GM18951 (cell line): ENCODE measurements around the gene SPPL3.

ENCODE experiments used
- POLR2A ChIP-seq: IDR thresholded peaks from 4 replicates; pipeline ENCODE4 v1.6.1; 2011; ENCODE audit warnings: mild to moderate bottlenecking; ENCODE audit not compliant: insufficient read length, insufficient read depth; ENCODE audit errors: extremely low read depth
- in situ Hi-C: fragments of 300-500 bp; cut with MboI; formaldehyde crosslinking; loops from one replicate; pipeline ENCODE4 v1.12.0; 2022; ENCODE audit warnings: low sequenced_read_pairs, mixed read lengths, inconsistent platforms; ENCODE audit not compliant: unreplicated experiment

SPPL3 gene

DNA sequence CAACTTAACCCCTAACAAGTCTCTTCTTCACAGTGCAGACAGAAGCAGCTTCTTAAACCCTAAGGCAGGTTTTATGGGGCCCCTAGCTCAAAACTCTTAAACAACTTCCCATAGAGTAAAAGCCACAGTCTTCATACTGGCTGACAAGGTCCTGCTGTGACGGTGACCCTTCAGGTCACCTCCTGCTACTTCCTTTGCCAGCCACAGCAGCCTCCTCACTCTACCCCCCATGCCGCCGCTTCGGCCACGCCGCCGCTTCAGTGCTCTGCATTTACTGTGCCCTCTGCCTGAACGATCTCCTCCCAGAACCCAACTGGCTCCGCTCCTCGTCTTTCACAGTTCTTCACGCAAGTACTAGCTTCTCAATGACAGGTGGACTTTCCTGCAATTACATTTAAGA is 133.1 kb downstream of the SPPL3 start:
- no peak for TF ChIP-seq POLR2A
- in situ Hi-C loops: no loop called here

DNA sequence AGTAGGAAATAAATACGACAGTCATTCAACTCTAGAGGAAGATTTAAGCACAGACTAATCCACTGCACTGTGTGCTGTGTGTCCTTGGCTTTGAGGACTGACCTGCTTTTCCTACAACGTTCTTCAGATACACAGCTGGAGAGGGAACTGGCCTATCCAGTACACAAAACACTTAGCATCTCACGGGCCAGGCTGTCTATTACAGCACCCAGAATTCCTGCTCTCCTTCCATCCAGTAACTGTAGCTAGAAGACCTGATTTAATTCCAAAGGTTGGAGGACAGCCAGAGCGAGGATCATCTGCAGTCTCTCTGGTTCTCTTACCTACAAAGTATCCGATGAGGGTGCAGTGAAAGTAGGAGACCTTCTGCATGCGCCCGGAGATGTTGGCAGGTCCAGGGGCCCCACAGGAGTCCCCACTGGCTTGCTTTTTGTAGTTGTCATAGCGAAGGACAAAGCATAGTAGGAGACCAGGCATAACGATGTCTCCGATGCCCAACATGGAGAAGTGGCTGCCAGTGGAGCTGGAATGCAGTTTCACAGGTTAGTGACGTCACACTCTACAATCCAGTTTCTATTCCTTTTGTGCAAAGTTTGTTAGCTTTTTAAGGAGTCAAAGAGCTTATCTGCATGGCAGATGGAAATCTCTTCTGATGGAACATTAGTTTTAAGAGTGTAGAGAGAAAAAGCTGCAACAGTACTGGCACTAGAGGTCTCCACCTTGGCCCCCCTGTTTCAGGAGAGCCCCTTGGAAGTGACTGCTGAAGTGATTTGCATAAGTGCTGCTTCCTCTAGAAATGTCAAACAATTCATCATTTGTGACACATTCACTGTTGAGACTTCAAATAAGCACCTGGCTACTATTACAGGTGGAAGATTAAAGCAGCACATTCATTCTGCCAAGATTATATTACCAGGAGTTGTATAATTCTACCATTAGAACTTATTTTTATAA is 136.8 kb downstream of the SPPL3 start:
- no peak for TF ChIP-seq POLR2A
- in situ Hi-C loops: no loop called here

DNA sequence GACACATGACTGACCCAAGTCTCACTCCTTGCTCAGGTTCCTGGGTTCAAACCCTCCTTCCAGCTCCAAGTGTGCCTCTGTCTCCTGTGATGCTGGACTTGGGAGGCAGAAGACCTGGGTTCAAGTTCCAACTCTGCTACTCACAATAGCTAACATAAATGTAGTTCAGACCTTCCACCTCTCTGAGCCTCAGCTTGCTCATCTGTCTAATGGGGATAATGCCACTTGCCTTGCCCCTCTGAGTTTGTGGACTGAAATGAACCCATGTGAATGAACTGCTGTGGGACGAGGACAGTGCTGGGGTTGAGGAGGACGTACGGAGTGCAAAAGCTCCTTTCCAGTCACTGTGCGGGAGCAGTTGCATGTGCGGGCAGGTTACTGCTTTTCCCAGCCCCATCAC is 137.6 kb downstream of the SPPL3 start:
- in situ Hi-C loops: no loop called here
- no peak for TF ChIP-seq POLR2A

DNA sequence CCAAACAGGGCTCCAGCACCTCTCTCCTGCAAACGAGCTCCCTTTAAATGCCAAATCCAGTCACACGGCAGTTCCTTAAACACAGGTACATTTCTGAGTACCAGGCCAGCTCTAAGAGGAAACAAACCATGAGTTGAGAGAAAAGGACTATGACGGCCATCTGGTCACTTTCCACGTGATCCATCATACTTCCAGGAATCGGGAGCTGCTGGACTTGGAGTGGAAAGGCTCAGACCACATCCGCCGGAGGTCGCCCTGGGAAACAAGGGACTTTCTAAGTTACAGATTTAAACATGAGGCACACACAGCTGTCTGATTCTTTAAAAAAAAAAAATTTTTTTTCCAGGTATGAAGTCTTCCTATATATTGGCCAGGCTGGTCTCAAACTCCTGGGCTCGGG is 139.3 kb downstream of the SPPL3 start:
- in situ Hi-C loops: no loop called here
- no peak for TF ChIP-seq POLR2A

DNA sequence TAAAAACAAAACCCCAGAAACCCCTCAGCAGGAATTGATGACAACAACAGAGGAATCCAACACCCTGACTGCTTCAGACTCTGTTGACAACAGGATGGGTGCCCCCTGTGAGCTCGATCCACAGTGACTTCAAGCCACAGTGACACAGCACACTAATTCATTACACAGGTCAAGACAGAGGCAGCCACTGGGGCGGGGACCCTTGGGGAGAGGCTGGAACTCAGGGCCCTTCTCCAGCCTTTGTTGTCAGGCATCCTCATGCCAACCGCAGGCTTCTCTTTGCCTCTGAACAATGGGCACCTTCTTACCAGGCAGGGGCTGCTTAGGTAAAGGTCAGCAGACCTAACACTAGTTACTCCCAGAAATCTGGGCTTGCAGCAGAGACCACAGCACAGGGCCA is 140.9 kb downstream of the SPPL3 start:
- in situ Hi-C loops: no loop called here
- no peak for TF ChIP-seq POLR2A

DNA sequence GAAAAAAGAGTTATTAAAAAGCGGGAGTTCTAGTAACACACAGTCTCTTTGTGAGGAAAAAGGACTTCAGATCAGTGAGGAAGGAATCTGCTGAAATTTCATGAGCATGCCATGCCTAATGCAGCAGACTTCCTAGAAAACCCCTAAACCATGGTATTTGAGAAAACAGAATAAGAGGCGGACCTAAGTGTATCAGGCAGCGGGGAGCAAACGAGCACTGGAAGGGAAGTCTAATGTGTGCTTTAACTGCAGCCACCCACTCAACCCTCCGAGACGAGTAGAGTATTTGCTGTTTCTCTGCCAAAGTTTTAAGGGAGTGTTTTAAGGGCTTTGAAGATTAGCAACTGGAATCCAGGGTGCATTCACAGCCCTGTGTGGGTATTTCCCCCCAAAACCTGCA is 142.1 kb downstream of the SPPL3 start:
- in situ Hi-C loops: no loop called here

DNA sequence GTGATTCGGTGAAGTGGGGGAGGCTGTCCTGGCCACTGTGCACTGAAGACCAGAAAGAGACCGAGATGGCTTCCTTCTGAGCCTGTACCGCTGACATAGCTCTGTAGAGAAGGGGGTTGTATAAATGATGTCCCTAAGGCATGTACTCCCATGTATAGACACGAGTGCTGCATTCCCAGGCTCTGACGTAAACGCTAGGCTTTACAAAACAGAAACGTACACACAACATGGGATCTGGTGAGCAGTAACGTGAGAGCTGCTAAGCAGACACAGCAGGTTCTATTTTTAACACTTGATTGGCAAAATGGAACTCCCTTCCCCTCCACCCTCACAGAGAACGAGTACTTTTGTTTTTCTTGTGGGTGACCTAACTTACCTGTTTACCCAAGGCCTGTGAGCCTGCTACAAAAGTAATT is 142.6 kb downstream of the SPPL3 start:
- in situ Hi-C loops: no loop called here
- TF ChIP-seq POLR2A: no peak

More for the DNA sequence above, 142.1 kb downstream of the SPPL3 start:
- no peak for TF ChIP-seq POLR2A

DNA sequence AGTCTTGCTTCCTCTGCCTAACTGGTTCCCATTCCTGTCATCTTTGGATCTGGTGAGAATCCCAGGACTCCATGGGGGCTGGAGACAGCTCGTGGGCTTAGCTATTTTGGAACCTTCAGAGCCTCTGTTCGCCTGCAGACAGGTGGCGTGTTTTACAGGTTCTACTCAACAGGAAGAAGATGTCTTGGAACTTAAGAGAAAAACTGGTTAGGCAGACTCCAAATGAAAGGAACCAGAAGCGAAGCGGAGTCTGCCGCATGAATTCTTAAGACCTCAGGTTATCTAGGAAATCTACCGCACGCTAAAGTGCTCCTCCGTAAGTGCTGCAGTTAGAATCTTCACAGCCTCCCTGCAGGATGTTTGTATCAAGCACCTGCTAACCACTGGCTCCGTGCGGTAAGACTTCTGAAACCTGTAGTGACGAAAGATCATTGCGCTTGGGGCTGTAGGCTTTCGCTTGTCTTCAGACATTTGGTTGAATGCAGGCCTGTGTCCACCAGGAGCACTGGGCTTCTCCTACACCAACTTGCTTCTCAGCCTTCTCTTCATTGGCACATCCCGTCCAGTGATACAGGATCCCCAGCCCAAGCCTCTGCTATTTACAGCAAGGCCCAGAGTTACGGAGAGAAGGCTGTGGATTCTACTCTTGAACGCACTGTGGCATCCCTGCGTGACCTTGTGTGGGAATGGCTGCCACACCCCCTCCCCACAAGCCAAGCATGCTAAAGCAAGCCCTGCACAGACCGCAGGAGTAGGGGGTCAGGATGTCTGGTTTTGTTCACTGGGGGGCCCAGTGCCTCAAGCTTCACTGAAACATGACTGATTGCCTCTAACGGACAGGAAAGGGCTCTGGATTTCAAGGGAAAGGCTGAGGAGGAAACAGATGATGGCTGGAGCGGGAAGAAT is 143.6 kb downstream of the SPPL3 start:
- TF ChIP-seq POLR2A: no peak

DNA sequence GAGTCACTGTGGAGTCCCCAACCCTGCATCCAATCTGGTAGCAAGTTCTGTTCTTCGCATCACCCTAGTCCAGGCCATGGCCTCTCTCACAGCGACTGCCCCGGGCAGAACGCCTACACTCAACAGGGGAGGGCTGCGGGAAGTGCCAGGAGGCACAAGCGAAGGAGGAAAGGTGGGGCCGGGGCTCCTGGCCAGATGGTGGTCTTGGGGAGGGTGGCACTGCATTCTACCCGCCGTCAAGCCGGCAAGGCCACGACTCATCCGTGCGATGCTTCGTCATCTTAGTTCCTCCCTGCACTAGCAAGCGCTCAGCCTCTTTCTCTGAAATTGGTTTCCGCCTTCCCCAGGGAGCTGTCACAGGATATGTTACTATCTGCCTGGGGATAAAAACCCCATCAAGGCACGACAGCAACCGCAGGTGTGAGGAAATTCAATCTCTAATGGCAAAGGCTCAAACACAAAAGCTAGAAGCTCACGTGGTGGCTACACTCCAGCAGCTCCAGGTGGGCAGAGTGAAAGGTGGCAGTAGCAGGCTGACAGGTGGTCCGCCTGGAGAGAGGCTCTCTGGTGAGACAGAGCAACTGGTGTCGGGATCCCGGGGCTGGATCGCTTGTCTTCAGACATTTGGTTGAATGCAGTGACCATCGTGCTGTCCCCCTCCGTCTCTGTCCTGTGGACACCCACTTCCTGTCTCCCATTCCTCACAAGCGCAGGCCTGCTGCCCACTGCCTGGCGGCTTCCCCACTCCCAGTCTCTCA is 144.4 kb downstream of the SPPL3 start:
- in situ Hi-C loops: no loop called here

More for the DNA sequence above, 143.6 kb downstream of the SPPL3 start:
- in situ Hi-C loops: no loop called here

DNA sequence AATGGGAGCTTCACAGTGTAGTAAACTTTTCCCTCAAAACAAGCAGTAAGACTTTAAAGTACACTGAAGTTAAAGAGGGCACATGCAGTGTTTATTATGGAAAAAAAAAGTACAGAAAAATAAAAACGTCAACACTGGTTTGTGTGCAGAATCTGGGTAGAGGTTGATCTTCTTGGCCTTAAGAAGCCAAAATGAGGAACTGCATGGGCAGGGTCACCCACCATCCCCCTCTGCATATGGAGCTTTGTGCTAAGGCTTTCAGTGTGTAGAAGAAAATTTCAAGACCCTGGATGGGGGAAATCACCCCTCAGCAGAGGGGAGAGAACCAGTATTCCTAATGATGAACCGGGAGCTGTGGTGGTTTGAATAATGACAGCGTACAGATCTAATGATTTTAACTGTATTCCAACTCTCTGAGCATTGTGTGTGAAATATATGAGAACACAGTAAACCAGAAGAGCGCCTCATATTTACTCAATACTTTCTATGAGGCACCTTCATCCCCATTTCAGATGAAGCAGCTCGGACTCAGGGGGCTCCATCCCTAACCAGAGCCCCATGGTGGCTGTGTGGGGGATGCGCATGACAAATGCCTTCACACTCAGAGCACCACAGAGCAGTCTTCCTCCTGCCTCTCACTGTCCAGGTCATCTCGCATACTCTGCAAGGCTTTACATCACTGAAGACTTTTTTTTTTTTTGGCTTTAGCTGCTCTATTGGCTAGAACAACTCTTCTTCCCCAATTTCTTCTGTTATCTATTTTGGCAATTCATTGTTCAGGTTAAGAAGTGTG is 145.2 kb downstream of the SPPL3 start:
- TF ChIP-seq POLR2A: no peak
- in situ Hi-C loops: no loop called here

More for the DNA sequence above, 144.4 kb downstream of the SPPL3 start:
- no peak for TF ChIP-seq POLR2A

DNA sequence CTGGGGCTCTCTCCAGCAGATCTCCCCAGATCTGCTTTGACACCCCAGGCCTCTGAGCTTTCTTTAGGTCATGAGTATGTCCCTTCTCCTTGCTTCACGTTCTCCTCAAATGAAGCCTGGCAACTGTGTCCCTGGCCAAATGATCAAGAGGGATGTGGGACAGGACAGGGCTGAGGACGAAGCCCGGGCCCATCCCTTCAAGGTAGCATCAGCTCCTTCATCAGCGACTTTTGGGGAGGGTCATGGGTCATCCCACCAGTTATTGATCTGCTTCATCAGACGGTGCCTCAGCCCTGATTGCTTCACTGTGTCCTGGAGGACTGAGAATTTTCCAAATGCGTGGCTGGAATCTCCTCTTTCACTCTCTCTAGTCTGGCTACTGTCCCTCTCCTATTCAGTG is 146.2 kb downstream of the SPPL3 start:
- no peak for TF ChIP-seq POLR2A
- in situ Hi-C loops: no loop called here

DNA sequence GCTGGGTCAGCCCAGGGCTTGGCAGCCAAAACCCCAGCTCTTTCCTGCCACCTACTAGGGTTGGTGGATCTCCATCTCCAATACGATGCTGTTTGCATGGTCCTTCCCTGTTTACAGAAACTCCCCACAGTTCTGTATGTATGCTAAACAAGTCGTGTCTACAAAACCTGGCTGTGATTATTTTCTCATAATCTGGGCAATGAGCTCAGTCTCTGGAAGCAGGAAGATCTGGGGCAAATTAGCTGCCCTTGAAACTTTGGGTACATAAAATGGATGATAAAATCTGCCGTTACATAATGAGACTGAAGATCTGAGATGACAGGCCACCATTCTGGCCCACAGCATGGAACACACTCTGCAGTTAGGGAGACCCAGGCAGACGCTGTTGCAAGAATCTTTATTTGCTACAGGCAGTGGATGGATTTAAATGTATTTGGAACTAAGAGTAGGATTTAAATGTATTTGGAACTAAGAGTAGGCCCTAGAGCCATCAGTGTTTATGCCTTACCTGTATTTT is 146.9 kb downstream of the SPPL3 start:
- TF ChIP-seq POLR2A: no peak
- in situ Hi-C loops: no loop called here
